HG03095 (cell line): ENCODE data around the gene ANKRD39.
"Not testable (repeated sequence)": the region's sequence is repeated elsewhere in the genome, so short reads cannot be mapped to it uniquely, and the experiment has no call there.

Experiments
- ATAC-seq: cut with Tn5 transposase; IDR thresholded peaks from one replicate; pipeline ENCODE4 v1.9.1; 2021; ENCODE audit warnings: moderate library complexity; ENCODE audit not compliant: unreplicated experiment

The ANKRD39 gene

GRCh38 chr2:96857667-96858372 is at the start of gene ANKRD39:
TSS of gene ANKRD39 (minus strand) at chr2:96858016. CDS start at chr2:96857987, 29 bp downstream.
- peak; percentile 89 for ATAC-seq

GRCh38 chr2:96906729-96907114 is 48.9 kb upstream of the ANKRD39 start:
- no peak for ATAC-seq

- ATAC-seq: no peak
These were observed 46.0 kb upstream of the ANKRD39 start for GRCh38 chr2:96903815-96904214.

- ATAC-seq: no peak
These were observed 45.5 kb upstream of the ANKRD39 start for GRCh38 chr2:96903318-96903717.

GRCh38 chr2:96900237-96900636 is 42.4 kb upstream of the ANKRD39 start:
- ATAC-seq: no peak

- no peak for ATAC-seq
These were observed 41.6 kb upstream of the ANKRD39 start for GRCh38 chr2:96899413-96899741.

- ATAC-seq: no peak
These were observed 41.0 kb upstream of the ANKRD39 start for GRCh38 chr2:96898641-96899412.

GRCh38 chr2:96898135-96898505 is 40.3 kb upstream of the ANKRD39 start:
- no peak for ATAC-seq

- no peak for ATAC-seq
These were observed 39.8 kb upstream of the ANKRD39 start for GRCh38 chr2:96897491-96898134.

- ATAC-seq: no peak
These were observed 38.2 kb upstream of the ANKRD39 start for GRCh38 chr2:96895746-96896651.

GRCh38 chr2:96895032-96895745 is 37.4 kb upstream of the ANKRD39 start:
- no peak for ATAC-seq

- no peak for ATAC-seq
These were observed 36.3 kb upstream of the ANKRD39 start for GRCh38 chr2:96894151-96894531.

GRCh38 chr2:96893289-96894150 is 35.7 kb upstream of the ANKRD39 start:
- ATAC-seq: no peak

- ATAC-seq: no peak
These were observed 33.9 kb upstream of the ANKRD39 start for GRCh38 chr2:96891591-96892333.

GRCh38 chr2:96890726-96891385 is 33.0 kb upstream of the ANKRD39 start:
- no peak for ATAC-seq

- ATAC-seq: no peak
These were observed 32.4 kb upstream of the ANKRD39 start for GRCh38 chr2:96890252-96890651.

GRCh38 chr2:96889502-96889901 is 31.7 kb upstream of the ANKRD39 start:
- not testable (repeated sequence) for ATAC-seq
